Tibial artery (tissue), 4 donors: ENCODE measurements around the gene MCM5.

Experiments
- DNase-seq, 2 donors: peaks; one replicate each; pipeline ENCODE4 v3.0.0-alpha.2; 2019
- H3K27ac ChIP-seq, 2 donors: fragments of 200-600 bp; sonication (generic) in 1 of 2; 1 replicate in 1 of 2; 2 replicates in 1 of 2; pipeline ENCODE4 v1.5.1; 2018 to 2019; ENCODE audit warnings: mild to moderate bottlenecking in 1 of 2
- H3K27me3 ChIP-seq, 2 donors: fragments of 200-600 bp; sonication (generic) in 1 of 2; one replicate each; pipeline versions ENCODE4 v1.5.1 to v1.6.0; 2016 to 2019
- H3K36me3 ChIP-seq, 3 donors: fragments of 200-600 bp; sonication (generic) in 2 of 3; one replicate each; pipeline ENCODE4 v1.5.1; 2016 to 2019; ENCODE audit warnings: mild to moderate bottlenecking in 2 of 3
- H3K4me1 ChIP-seq, 4 donors: fragments of 200-600 bp; sonication (generic) in 2 of 4; 1 replicate in 3 of 4; 2 replicates in 1 of 4; pipeline ENCODE4 v1.5.1; 2016 to 2019
- H3K4me3 ChIP-seq, 2 donors: fragments of 200-600 bp; sonication (generic) in 1 of 2; 1 replicate in 1 of 2; 2 replicates in 1 of 2; pipeline ENCODE4 v1.5.1; 2018 to 2019; ENCODE audit warnings: mild to moderate bottlenecking in 2 of 2
- H3K9me3 ChIP-seq, 3 donors: fragments of 200-600 bp; sonication (generic) in 1 of 3; one replicate each; pipeline ENCODE4 v1.5.1; 2016 to 2019
- intact Hi-C: fragments of 100-400 bp; cut with DNase I; formaldehyde crosslinking; loops from one replicate; pipeline ENCODE4 v1.15.0; 2023; ENCODE audit warnings: low total_unique reads
- TF ChIP-seq, protein P1 (sequence below), 2 experiments: fragments of 200-600 bp in 1 of 2; fragments of 450-650 bp in 1 of 2; IDR thresholded peaks; one replicate each; pipeline ENCODE4 v1.5.1; 2017 to 2019; ENCODE audit warnings: antibody characterized with exemption in 2 of 2, mild to moderate bottlenecking in 1 of 2, moderate library complexity in 1 of 2

MCM5 gene

DNA sequence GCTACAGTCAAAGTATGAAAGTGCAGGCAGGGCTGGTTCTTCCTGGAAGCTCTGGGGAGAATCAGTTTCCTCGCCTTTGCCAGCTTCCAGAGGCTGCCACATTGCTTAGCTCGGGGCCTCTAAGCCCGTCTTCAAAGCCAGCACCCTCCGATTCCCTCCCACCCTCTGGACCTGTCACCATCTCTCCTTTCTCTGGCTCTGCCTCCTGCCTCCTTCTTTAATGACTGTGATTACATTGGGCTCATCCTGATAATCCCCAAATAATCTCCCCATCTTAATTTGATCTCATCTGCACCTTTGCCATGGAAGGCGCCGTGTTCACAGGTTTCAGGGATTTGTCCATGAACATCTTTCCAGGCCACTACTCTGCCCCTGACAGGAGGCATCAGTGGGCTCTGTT, 42.5 kb downstream of the MCM5 start:
- Histone ChIP-seq H3K9me3 (no peaks in the 10 kb centered on the region), H3K36me3 (peaks cover 0 to 3% (median 0%) of the 10 kb centered on the region in 3 donors), H3K4me3 (no peak overlapping the region), H3K27me3 (no peaks in the 10 kb centered on the region), H3K27ac (no peak overlapping the region), H3K4me1 (no peaks in the 10 kb centered on the region)
- TF ChIP-seq, protein P1, sequence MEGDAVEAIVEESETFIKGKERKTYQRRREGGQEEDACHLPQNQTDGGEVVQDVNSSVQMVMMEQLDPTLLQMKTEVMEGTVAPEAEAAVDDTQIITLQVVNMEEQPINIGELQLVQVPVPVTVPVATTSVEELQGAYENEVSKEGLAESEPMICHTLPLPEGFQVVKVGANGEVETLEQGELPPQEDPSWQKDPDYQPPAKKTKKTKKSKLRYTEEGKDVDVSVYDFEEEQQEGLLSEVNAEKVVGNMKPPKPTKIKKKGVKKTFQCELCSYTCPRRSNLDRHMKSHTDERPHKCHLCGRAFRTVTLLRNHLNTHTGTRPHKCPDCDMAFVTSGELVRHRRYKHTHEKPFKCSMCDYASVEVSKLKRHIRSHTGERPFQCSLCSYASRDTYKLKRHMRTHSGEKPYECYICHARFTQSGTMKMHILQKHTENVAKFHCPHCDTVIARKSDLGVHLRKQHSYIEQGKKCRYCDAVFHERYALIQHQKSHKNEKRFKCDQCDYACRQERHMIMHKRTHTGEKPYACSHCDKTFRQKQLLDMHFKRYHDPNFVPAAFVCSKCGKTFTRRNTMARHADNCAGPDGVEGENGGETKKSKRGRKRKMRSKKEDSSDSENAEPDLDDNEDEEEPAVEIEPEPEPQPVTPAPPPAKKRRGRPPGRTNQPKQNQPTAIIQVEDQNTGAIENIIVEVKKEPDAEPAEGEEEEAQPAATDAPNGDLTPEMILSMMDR (IDR thresholded peaks at IDR 0.05) = no peak
- DNase-seq = no peak
- intact Hi-C loops = no loop called here

DNA sequence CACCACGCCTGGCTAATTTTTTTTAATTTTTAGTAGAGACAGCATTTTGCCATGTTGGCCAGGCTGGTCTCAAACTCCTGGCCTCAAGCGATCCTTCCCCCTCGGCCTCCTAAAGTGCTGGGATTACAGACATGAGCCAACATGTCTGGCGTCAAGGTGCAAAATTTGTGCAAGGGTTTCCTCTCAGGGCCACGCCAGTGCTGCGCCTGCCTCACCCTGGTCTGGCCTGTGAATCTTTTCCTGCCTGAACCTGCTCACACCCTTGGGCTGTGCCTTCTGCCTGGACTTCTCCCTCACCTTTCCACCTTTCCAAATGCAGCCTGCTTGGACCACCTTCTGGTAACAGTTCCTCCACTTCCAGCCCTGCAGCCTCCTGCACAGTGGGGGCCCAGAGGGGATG, 43.4 kb downstream of the MCM5 start:
- TF ChIP-seq, protein P1 (IDR thresholded peaks at IDR 0.05) = no peak
- H3K27me3 ChIP-seq = no peaks in the 10 kb centered on the region
- no peak overlapping the region for H3K27ac ChIP-seq
- H3K4me3 ChIP-seq = no peak overlapping the region
- peaks cover 0 to 3% (median 0%) of the 10 kb centered on the region in 3 donors for H3K36me3 ChIP-seq
- intact Hi-C loops = no loop called here
- H3K9me3 ChIP-seq = no peaks in the 10 kb centered on the region
- H3K4me1 ChIP-seq = no peaks in the 10 kb centered on the region
- no peak for DNase-seq

DNA sequence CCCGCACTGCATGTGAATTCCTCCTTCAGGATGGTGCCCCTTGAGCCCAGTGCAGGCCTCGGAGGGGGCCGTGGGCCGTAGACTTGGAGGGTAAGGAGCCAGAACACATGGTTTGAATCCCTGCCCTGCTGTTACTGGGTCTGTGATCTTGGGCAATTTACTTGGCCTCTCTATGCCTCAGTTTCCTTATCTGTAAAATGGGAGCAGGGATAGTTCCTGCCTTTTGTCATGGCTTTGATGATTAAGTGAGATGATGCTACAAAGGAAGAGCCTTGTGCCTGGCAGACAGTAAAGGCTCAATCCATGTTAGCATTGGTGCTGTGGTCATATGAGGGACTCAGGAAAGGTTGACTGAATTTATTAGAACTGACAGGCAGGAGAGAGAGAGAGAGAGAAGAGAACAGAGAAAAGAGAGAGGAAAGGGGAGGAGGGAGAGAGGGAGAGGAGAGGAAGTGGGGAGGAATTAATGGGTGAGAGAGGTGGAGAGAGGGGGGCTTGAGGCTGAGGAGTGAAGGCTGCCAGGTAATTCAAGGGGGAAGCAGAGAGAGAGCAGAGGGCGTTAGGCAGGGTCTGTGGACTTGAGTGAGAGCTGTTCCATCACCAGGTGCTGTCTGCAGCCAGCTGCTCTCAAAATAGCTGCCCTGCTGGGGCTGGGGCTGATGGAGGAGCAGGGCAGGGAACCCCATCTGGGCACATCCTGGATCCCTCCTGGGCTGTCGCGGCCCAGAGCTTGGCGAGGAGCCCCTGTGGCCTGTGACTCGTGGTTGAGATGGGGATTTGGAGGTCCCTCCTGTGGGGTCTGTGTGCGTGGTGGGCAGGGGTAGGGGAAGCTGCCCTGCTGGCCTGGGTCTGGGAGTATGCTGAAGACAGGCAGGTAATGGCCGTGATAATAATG, 44.1 kb downstream of the MCM5 start:
- no peaks in the 10 kb centered on the region for H3K4me1 ChIP-seq
- H3K27me3 ChIP-seq = no peaks in the 10 kb centered on the region
- intact Hi-C loops = no loop called here
- TF ChIP-seq, protein P1 (IDR thresholded peaks at IDR 0.05) = no peak
- H3K9me3 ChIP-seq = no peaks in the 10 kb centered on the region
- no peak for DNase-seq
- H3K36me3 ChIP-seq = peaks cover 0 to 3% (median 0%) of the 10 kb centered on the region in 3 donors
- H3K4me3 ChIP-seq = no peak overlapping the region
- no peak overlapping the region for H3K27ac ChIP-seq

DNA sequence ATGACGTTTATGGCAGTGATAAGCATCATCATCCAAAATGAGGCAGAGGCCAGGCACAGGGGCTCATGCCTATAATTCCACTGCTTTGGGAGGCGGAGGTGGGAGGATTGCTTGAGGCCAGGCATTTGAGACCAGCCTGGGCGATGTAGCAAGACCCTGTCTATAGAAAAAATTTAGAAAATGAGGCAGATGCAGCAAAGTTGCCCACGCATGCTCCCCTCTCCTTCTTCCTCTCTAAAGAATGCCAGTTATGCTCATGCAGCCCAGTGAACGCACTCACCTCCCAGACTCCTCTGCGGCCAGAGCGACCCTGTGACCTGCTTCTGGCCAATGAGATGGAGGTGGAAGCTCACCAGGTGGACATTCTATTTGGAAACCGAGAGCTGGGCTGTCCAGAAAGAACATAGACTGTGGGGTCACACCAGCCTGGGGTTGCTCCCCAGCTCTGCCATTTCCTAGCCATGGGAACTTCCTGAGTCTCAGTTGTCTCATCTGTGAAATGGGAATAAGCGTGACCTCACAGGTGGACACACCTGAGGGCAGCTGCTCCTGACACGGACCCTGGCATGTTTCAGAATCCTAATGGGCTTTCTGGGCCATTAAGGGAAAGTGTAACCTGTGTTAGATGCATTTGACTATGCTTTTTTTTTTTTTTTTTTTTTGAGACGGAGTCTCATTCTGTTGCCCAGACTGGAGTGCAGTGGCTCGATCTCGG, 44.9 kb downstream of the MCM5 start:
- intact Hi-C loops = no loop called here
- no peaks in the 10 kb centered on the region for H3K27me3 ChIP-seq
- no peak overlapping the region for H3K4me3 ChIP-seq
- H3K36me3 ChIP-seq = peaks cover 0 to 3% (median 0%) of the 10 kb centered on the region in 3 donors
- H3K9me3 ChIP-seq = no peaks in the 10 kb centered on the region
- no peaks in the 10 kb centered on the region for H3K4me1 ChIP-seq
- TF ChIP-seq, protein P1 (IDR thresholded peaks at IDR 0.05) = no peak
- DNase-seq = no peak
- H3K27ac ChIP-seq = no peak overlapping the region

DNA sequence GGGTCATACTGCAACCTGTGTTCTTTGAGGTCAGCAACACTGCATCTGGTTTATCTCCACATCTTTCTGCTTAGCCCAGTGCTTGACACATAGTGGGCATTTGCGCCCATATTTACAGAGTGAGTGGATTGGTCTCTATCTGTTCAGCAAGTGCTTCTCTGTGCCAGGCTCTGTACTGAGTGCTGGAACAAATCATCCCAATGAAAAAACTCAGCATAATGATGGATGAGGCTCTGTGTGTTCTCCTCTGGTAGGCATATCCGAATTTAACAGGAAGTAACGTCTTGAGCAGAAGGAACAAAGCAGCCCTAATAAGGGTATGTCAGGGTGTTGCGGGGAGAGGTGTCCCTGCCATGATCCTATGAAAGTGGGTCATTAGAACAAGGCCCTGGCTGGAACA, 46.0 kb downstream of the MCM5 start:
- no peaks in the 10 kb centered on the region for H3K9me3 ChIP-seq
- no peaks in the 10 kb centered on the region for H3K4me1 ChIP-seq
- intact Hi-C loops = no loop called here
- H3K36me3 ChIP-seq = peaks cover 0 to 5% (median 3%) of the 10 kb centered on the region in 3 donors
- H3K4me3 ChIP-seq = no peak overlapping the region
- DNase-seq = no peak
- no peaks in the 10 kb centered on the region for H3K27me3 ChIP-seq
- TF ChIP-seq, protein P1 (IDR thresholded peaks at IDR 0.05) = no peak
- no peak overlapping the region for H3K27ac ChIP-seq
